Myocyte (in vitro differentiated cells): ENCODE results near the gene WHAMM. TPM values are rescaled to one million over a fixed set of nuclear protein-coding genes. Genes with fewer than 3 reads are reported as not detected.
"Not testable (repeated sequence)": the region's sequence is repeated elsewhere in the genome, so short reads cannot be mapped to it uniquely, and the experiment has no call there.

Source experiments
- DNase-seq: peaks from one replicate; pipeline ENCODE4 v3.0.0-alpha.2; 2012; ENCODE audit warnings: low read depth
- total RNA-seq: library from RNA; depleted of rRNA; stranded (reverse); fragments of >200 nt; gene quantifications from 2 replicates; pipeline ENCODE4 v1.2.3, GENCODE V29; 2014

WHAMM gene
- total RNA-seq, 1 donor from 2014 or later, result 8.0 TPM

GRCh38 chr15:82803793-82804574 is 5.4 kb upstream of the WHAMM start:
- peak; percentile 56 for DNase-seq

- no peak for DNase-seq
Observed at GRCh38 chr15:82804575-82804949, 4.9 kb upstream of the WHAMM start.

GRCh38 chr15:82805994-82806406 is 3.4 kb upstream of the WHAMM start, which contains the start of gene FSD2:
FSD2 (minus strand) TSS chr15:82806069; CDS start chr15:82787390, 18,679 bp downstream.
- peak; percentile 93 for DNase-seq

- no peak for DNase-seq
Observed at GRCh38 chr15:82807920-82808633, 1.4 kb upstream of the WHAMM start.

GRCh38 chr15:82808634-82809041 is 790 bp upstream of the WHAMM start:
- DNase-seq, result peak; percentile 18

- no peak for DNase-seq
Observed at GRCh38 chr15:82810061-82810889, 847 bp downstream of the WHAMM start.

GRCh38 chr15:82810890-82811426 is 1.5 kb downstream of the WHAMM start:
- DNase-seq, result no peak

GRCh38 chr15:82812994-82813393 is 3.6 kb downstream of the WHAMM start:
- DNase-seq, result no peak

GRCh38 chr15:82820128-82820527 is 10.7 kb downstream of the WHAMM start:
- no peak for DNase-seq

GRCh38 chr15:82821396-82821795 is 12.0 kb downstream of the WHAMM start:
- not testable (repeated sequence) for DNase-seq

GRCh38 chr15:82821851-82822250 is 12.4 kb downstream of the WHAMM start:
- DNase-seq, result not testable (repeated sequence)

GRCh38 chr15:82823049-82823448 is 13.6 kb downstream of the WHAMM start:
- DNase-seq, result no peak

- no peak for DNase-seq
Observed at GRCh38 chr15:82828075-82828474, 18.6 kb downstream of the WHAMM start.

GRCh38 chr15:82829234-82829633 is 19.8 kb downstream of the WHAMM start:
- no peak for DNase-seq

GRCh38 chr15:82830427-82831173 is 21.2 kb downstream of the WHAMM start:
- DNase-seq, result no peak

- DNase-seq, result no peak
Observed at GRCh38 chr15:82831894-82832600, 22.6 kb downstream of the WHAMM start.

GRCh38 chr15:82832601-82833361 is 23.4 kb downstream of the WHAMM start:
- peak; percentile 71 for DNase-seq

GRCh38 chr15:82833362-82833682 is 23.9 kb downstream of the WHAMM start:
- no peak for DNase-seq

- no peak for DNase-seq
Observed at GRCh38 chr15:82835391-82835917, 26.0 kb downstream of the WHAMM start.
